Liver (tissue), 3 donors: Measurements from ENCODE around the gene SDK2.
"Not testable (repeated sequence)": the region's sequence is repeated elsewhere in the genome, so short reads cannot be mapped to it uniquely, and the experiment has no call there.

Source experiments
- RAD21 ChIP-seq, 2 donors: IDR thresholded peaks; 2 replicates each; pipeline ENCODE4 v1.6.1; 2016; ENCODE audit warnings: antibody characterized with exemption in 2 of 2, mild to moderate bottlenecking in 2 of 2
- YY1 ChIP-seq: IDR thresholded peaks from 2 replicates; pipeline ENCODE4 v1.6.1; 2016; ENCODE audit warnings: antibody characterized with exemption, mild to moderate bottlenecking
- TF ChIP-seq, protein P1 (sequence below): IDR thresholded peaks from 2 replicates; pipeline ENCODE4 v1.6.1; 2016; ENCODE audit warnings: antibody characterized with exemption
- TF ChIP-seq, protein P2 (sequence below): IDR thresholded peaks from 2 replicates; pipeline ENCODE4 v1.6.1; 2016; ENCODE audit warnings: antibody characterized with exemption, mild to moderate bottlenecking
- TF ChIP-seq, protein P3 (sequence below): fragments of 150-350 bp; IDR thresholded peaks from 2 replicates; pipeline ENCODE4 v1.5.1; 2017; ENCODE audit warnings: improper control_type of control experiment, low read depth, low read length; ENCODE audit not compliant: missing input control
- TF ChIP-seq, protein P4 (sequence below): IDR thresholded peaks from 2 replicates; pipeline ENCODE4 v1.6.1; 2016; ENCODE audit warnings: antibody characterized with exemption
- donor health status: healthy.
- donor health status: healthy.

DNA sequence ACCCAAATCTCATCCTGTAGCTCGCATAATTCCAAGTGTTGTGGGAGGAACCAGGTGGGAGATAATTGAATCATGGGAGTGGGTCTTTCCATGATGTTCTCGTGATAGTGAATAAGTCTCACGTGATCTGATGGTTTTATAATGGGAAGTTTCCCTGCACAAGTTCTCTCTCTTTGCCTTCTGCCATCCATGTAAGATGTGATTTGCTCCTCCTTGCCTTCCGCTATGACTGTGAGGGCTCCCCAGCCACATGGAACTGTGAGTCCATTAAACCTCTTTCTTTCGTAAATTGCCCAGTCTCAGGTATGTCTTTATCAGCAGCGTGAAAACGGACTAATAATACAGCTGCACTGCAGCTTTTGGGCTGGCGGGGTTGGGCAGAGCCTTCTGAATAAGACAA, 171.5 kb downstream of the SDK2 start:
- TF ChIP-seq, protein P1, sequence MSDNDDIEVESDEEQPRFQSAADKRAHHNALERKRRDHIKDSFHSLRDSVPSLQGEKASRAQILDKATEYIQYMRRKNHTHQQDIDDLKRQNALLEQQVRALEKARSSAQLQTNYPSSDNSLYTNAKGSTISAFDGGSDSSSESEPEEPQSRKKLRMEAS, result not testable (repeated sequence)
- TF ChIP-seq, protein P2, sequence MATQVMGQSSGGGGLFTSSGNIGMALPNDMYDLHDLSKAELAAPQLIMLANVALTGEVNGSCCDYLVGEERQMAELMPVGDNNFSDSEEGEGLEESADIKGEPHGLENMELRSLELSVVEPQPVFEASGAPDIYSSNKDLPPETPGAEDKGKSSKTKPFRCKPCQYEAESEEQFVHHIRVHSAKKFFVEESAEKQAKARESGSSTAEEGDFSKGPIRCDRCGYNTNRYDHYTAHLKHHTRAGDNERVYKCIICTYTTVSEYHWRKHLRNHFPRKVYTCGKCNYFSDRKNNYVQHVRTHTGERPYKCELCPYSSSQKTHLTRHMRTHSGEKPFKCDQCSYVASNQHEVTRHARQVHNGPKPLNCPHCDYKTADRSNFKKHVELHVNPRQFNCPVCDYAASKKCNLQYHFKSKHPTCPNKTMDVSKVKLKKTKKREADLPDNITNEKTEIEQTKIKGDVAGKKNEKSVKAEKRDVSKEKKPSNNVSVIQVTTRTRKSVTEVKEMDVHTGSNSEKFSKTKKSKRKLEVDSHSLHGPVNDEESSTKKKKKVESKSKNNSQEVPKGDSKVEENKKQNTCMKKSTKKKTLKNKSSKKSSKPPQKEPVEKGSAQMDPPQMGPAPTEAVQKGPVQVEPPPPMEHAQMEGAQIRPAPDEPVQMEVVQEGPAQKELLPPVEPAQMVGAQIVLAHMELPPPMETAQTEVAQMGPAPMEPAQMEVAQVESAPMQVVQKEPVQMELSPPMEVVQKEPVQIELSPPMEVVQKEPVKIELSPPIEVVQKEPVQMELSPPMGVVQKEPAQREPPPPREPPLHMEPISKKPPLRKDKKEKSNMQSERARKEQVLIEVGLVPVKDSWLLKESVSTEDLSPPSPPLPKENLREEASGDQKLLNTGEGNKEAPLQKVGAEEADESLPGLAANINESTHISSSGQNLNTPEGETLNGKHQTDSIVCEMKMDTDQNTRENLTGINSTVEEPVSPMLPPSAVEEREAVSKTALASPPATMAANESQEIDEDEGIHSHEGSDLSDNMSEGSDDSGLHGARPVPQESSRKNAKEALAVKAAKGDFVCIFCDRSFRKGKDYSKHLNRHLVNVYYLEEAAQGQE, result not testable (repeated sequence)
- TF ChIP-seq, protein P3, sequence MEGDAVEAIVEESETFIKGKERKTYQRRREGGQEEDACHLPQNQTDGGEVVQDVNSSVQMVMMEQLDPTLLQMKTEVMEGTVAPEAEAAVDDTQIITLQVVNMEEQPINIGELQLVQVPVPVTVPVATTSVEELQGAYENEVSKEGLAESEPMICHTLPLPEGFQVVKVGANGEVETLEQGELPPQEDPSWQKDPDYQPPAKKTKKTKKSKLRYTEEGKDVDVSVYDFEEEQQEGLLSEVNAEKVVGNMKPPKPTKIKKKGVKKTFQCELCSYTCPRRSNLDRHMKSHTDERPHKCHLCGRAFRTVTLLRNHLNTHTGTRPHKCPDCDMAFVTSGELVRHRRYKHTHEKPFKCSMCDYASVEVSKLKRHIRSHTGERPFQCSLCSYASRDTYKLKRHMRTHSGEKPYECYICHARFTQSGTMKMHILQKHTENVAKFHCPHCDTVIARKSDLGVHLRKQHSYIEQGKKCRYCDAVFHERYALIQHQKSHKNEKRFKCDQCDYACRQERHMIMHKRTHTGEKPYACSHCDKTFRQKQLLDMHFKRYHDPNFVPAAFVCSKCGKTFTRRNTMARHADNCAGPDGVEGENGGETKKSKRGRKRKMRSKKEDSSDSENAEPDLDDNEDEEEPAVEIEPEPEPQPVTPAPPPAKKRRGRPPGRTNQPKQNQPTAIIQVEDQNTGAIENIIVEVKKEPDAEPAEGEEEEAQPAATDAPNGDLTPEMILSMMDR, result not testable (repeated sequence)
- not testable (repeated sequence) for TF ChIP-seq YY1; RAD21 (IDR thresholded peaks at IDR 0.05)
- TF ChIP-seq, protein P4, sequence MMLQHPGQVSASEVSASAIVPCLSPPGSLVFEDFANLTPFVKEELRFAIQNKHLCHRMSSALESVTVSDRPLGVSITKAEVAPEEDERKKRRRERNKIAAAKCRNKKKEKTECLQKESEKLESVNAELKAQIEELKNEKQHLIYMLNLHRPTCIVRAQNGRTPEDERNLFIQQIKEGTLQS, result not testable (repeated sequence)
